Stimulated activated naive CD8-positive, alpha-beta T cell treated with anti-CD3 and anti-CD28 coated beads, Interleukin-15, Interleukin-2, amounts not matched to agents 100 ng/mL and 50 ng/mL, for 24 hours (primary cell): ENCODE measurements around the gene LIPN.
"Not testable (repeated sequence)": the region's sequence is repeated elsewhere in the genome, so short reads cannot be mapped to it uniquely, and the experiment has no call there.

Experiments
- H3K27ac Mint-ChIP-seq: one replicate; pipeline ENCODE4 v1.8.0; 2021; ENCODE audit warnings: mild to moderate bottlenecking, mixed read lengths
- H3K27me3 Mint-ChIP-seq: one replicate; pipeline ENCODE4 v1.8.0; 2021; ENCODE audit warnings: mixed read lengths
- H3K36me3 Mint-ChIP-seq: one replicate; pipeline ENCODE4 v1.8.0; 2021; ENCODE audit warnings: low read depth, mixed read lengths
- H3K4me1 Mint-ChIP-seq: one replicate; pipeline ENCODE4 v1.8.0; 2021; ENCODE audit warnings: low read depth, mixed read lengths
- H3K4me3 Mint-ChIP-seq: one replicate; pipeline ENCODE4 v1.8.0; 2021; ENCODE audit warnings: mild to moderate bottlenecking, mixed read lengths
- H3K9me3 Mint-ChIP-seq: one replicate; pipeline ENCODE4 v1.8.0; 2021; ENCODE audit warnings: mixed read lengths

The LIPN gene

GRCh38 chr10:88759366-88760101 is at the start of gene LIPN:
Gene LIPN, plus strand, starts transcription at chr10:88760020. Its CDS starts 1,386 bp downstream, at chr10:88761406.
- Mint-ChIP-seq H3K4me3 (no peak within 1 kb of the TSS), H3K36me3 (no peaks in the 10 kb centered on the region), H3K27me3 (peaks cover 4% of the 10 kb centered on the region), H3K27ac (no peak within 1 kb of the TSS), H3K4me1 (peaks cover 14% of the 10 kb centered on the region), H3K9me3 (no peaks in the 10 kb centered on the region)

GRCh38 chr10:88715517-88715916 is 44.3 kb upstream of the LIPN start:
- Mint-ChIP-seq H3K27ac (no peak overlapping the region), H3K4me3 (no peak overlapping the region), H3K4me1 (no peaks in the 10 kb centered on the region), H3K36me3 (no peaks in the 10 kb centered on the region), H3K9me3 (no peaks in the 10 kb centered on the region), H3K27me3 (peaks cover 9% of the 10 kb centered on the region)

GRCh38 chr10:88721392-88721791 is 38.4 kb upstream of the LIPN start:
- H3K4me1 Mint-ChIP-seq, result peaks cover 7% of the 10 kb centered on the region
- no peak overlapping the region for H3K27ac Mint-ChIP-seq
- peaks cover 6% of the 10 kb centered on the region for H3K27me3 Mint-ChIP-seq
- H3K9me3 Mint-ChIP-seq, result no peaks in the 10 kb centered on the region
- H3K36me3 Mint-ChIP-seq, result no peaks in the 10 kb centered on the region
- no peak overlapping the region for H3K4me3 Mint-ChIP-seq

GRCh38 chr10:88725798-88726197 is 34.0 kb upstream of the LIPN start:
- H3K4me3 Mint-ChIP-seq, result no peak overlapping the region
- peaks cover 7% of the 10 kb centered on the region for H3K4me1 Mint-ChIP-seq
- no peaks in the 10 kb centered on the region for H3K36me3 Mint-ChIP-seq
- no peak overlapping the region for H3K27ac Mint-ChIP-seq
- no peaks in the 10 kb centered on the region for H3K9me3 Mint-ChIP-seq
- H3K27me3 Mint-ChIP-seq, result no peaks in the 10 kb centered on the region

- H3K4me3 Mint-ChIP-seq, result no peak overlapping the region
- no peaks in the 10 kb centered on the region for H3K36me3 Mint-ChIP-seq
- no peaks in the 10 kb centered on the region for H3K27me3 Mint-ChIP-seq
- peaks cover 7% of the 10 kb centered on the region for H3K4me1 Mint-ChIP-seq
- H3K27ac Mint-ChIP-seq, result no peak overlapping the region
- H3K9me3 Mint-ChIP-seq, result no peaks in the 10 kb centered on the region
Observed at GRCh38 chr10:88728107-88728763, 31.6 kb upstream of the LIPN start.

GRCh38 chr10:88730864-88731263 is 29.0 kb upstream of the LIPN start:
- peaks cover 3% of the 10 kb centered on the region for H3K27me3 Mint-ChIP-seq
- no peak overlapping the region for H3K27ac Mint-ChIP-seq
- H3K9me3 Mint-ChIP-seq, result no peaks in the 10 kb centered on the region
- H3K4me1 Mint-ChIP-seq, result peaks cover 3% of the 10 kb centered on the region
- no peaks in the 10 kb centered on the region for H3K36me3 Mint-ChIP-seq
- no peak overlapping the region for H3K4me3 Mint-ChIP-seq

GRCh38 chr10:88731296-88731695 is 28.5 kb upstream of the LIPN start:
- H3K36me3 Mint-ChIP-seq, result no peaks in the 10 kb centered on the region
- H3K4me3 Mint-ChIP-seq, result no peak overlapping the region
- H3K27me3 Mint-ChIP-seq, result peaks cover 5% of the 10 kb centered on the region
- H3K4me1 Mint-ChIP-seq, result no peaks in the 10 kb centered on the region
- H3K9me3 Mint-ChIP-seq, result no peaks in the 10 kb centered on the region
- H3K27ac Mint-ChIP-seq, result no peak overlapping the region

GRCh38 chr10:88733215-88733614 is 26.6 kb upstream of the LIPN start:
- no peak overlapping the region for H3K4me3 Mint-ChIP-seq
- peaks cover 14% of the 10 kb centered on the region for H3K27me3 Mint-ChIP-seq
- H3K27ac Mint-ChIP-seq, result no peak overlapping the region

GRCh38 chr10:88735661-88736060 is 24.2 kb upstream of the LIPN start:
- Mint-ChIP-seq H3K4me3 (no peak overlapping the region), H3K27me3 (peaks cover 20% of the 10 kb centered on the region), H3K36me3 (no peaks in the 10 kb centered on the region), H3K27ac (no peak overlapping the region), H3K4me1 (no peaks in the 10 kb centered on the region), H3K9me3 (no peaks in the 10 kb centered on the region)

More at GRCh38 chr10:88733215-88733614, 26.6 kb upstream of the LIPN start:
- Mint-ChIP-seq H3K4me1 (no peaks in the 10 kb centered on the region), H3K9me3 (no peaks in the 10 kb centered on the region), H3K36me3 (no peaks in the 10 kb centered on the region)

- H3K27me3 Mint-ChIP-seq, result peaks cover 18% of the 10 kb centered on the region
- H3K36me3 Mint-ChIP-seq, H3K27ac Mint-ChIP-seq, H3K4me1 Mint-ChIP-seq, H3K4me3 Mint-ChIP-seq, H3K9me3 Mint-ChIP-seq: not testable (repeated sequence)
Observed at GRCh38 chr10:88741921-88742320, 17.9 kb upstream of the LIPN start.

GRCh38 chr10:88742448-88742847 is 17.4 kb upstream of the LIPN start:
- no peaks in the 10 kb centered on the region for H3K4me1 Mint-ChIP-seq
- peaks cover 17% of the 10 kb centered on the region for H3K27me3 Mint-ChIP-seq
- no peak overlapping the region for H3K4me3 Mint-ChIP-seq
- H3K9me3 Mint-ChIP-seq, result peaks cover 4% of the 10 kb centered on the region
- no peak overlapping the region for H3K27ac Mint-ChIP-seq
- H3K36me3 Mint-ChIP-seq, result no peaks in the 10 kb centered on the region

GRCh38 chr10:88744002-88744401 is 15.8 kb upstream of the LIPN start:
- H3K27me3 Mint-ChIP-seq, result peaks cover 8% of the 10 kb centered on the region
- H3K9me3 Mint-ChIP-seq, result peaks cover 4% of the 10 kb centered on the region
- no peak overlapping the region for H3K4me3 Mint-ChIP-seq
- H3K27ac Mint-ChIP-seq, result no peak overlapping the region
- H3K36me3 Mint-ChIP-seq, result no peaks in the 10 kb centered on the region
- H3K4me1 Mint-ChIP-seq, result no peaks in the 10 kb centered on the region

- Mint-ChIP-seq H3K4me3 (no peak overlapping the region), H3K4me1 (no peaks in the 10 kb centered on the region), H3K27me3 (peaks cover 3% of the 10 kb centered on the region), H3K27ac (no peak overlapping the region), H3K36me3 (no peaks in the 10 kb centered on the region), H3K9me3 (peaks cover 4% of the 10 kb centered on the region)
Observed at GRCh38 chr10:88745633-88746032, 14.2 kb upstream of the LIPN start.

GRCh38 chr10:88754287-88754686 is 5.5 kb upstream of the LIPN start:
- Mint-ChIP-seq H3K36me3 (no peaks in the 10 kb centered on the region), H3K9me3 (no peaks in the 10 kb centered on the region), H3K27ac (no peak overlapping the region), H3K4me3 (no peak overlapping the region), H3K27me3 (no peaks in the 10 kb centered on the region), H3K4me1 (peaks cover 7% of the 10 kb centered on the region)

- H3K4me3 Mint-ChIP-seq, result no peak overlapping the region
- H3K36me3 Mint-ChIP-seq, result no peaks in the 10 kb centered on the region
- H3K27ac Mint-ChIP-seq, result no peak overlapping the region
- H3K9me3 Mint-ChIP-seq, result no peaks in the 10 kb centered on the region
- no peaks in the 10 kb centered on the region for H3K27me3 Mint-ChIP-seq
- H3K4me1 Mint-ChIP-seq, result peaks cover 7% of the 10 kb centered on the region
Observed at GRCh38 chr10:88755753-88756152, 4.1 kb upstream of the LIPN start.

- Mint-ChIP-seq H3K9me3 (no peaks in the 10 kb centered on the region), H3K36me3 (no peaks in the 10 kb centered on the region), H3K27me3 (no peaks in the 10 kb centered on the region)
Observed at GRCh38 chr10:88756660-88757059, 3.2 kb upstream of the LIPN start.

More at GRCh38 chr10:88756660-88757059, 3.2 kb upstream of the LIPN start:
- no peak overlapping the region for H3K4me3 Mint-ChIP-seq
- peaks cover 7% of the 10 kb centered on the region for H3K4me1 Mint-ChIP-seq
- H3K27ac Mint-ChIP-seq, result no peak overlapping the region
